HL-60/S4 treated with phorbol 12-myristate 13-acetate at 8.2 ng/mL for 4 days and 3 days (cell line): Measurements from ENCODE around the gene C12orf56.

ENCODE experiments used
- in situ Hi-C: fragments of 300-500 bp; cut with MboI; formaldehyde crosslinking; loops from 2 replicates; pipeline ENCODE4 v1.15.0; 2022; ENCODE audit warnings: low sequenced_read_pairs

The C12orf56 gene

GRCh38 chr12:64390275-64390851 is at the start of gene C12orf56:
Gene C12orf56 (minus strand): TSS chr12:64390758. CDS start chr12:64390565, 193 bp downstream.
- in situ Hi-C loops = no loop called here

- in situ Hi-C loops = no loop called here
Measured at GRCh38 chr12:64440100-64440499, 49.5 kb upstream of the C12orf56 start.

GRCh38 chr12:64433915-64434314 is 43.4 kb upstream of the C12orf56 start:
- in situ Hi-C loops = no loop called here

- in situ Hi-C loops = no loop called here
Measured at GRCh38 chr12:64431791-64432190, 41.2 kb upstream of the C12orf56 start.

GRCh38 chr12:64430886-64431285 is 40.3 kb upstream of the C12orf56 start:
- in situ Hi-C loops = no loop called here

- in situ Hi-C loops = no loop called here
Measured at GRCh38 chr12:64428956-64429355, 38.4 kb upstream of the C12orf56 start.

- in situ Hi-C loops = no loop called here
Measured at GRCh38 chr12:64427988-64428387, 37.4 kb upstream of the C12orf56 start.

- in situ Hi-C loops = no loop called here
Measured at GRCh38 chr12:64419696-64420095, 29.1 kb upstream of the C12orf56 start.

- in situ Hi-C loops = no loop called here
Measured at GRCh38 chr12:64418209-64418608, 27.7 kb upstream of the C12orf56 start.

- in situ Hi-C loops = no loop called here
Measured at GRCh38 chr12:64413884-64414283, 23.3 kb upstream of the C12orf56 start.

- in situ Hi-C loops = no loop called here
Measured at GRCh38 chr12:64412459-64412858, 21.9 kb upstream of the C12orf56 start.

GRCh38 chr12:64411427-64411826 is 20.9 kb upstream of the C12orf56 start:
- in situ Hi-C loops = no loop called here

GRCh38 chr12:64407342-64408223 is 17.0 kb upstream of the C12orf56 start:
- in situ Hi-C loops = no loop called here

GRCh38 chr12:64404470-64405256 is 14.1 kb upstream of the C12orf56 start:
- in situ Hi-C loops = no loop called here

GRCh38 chr12:64403707-64404469 is 13.3 kb upstream of the C12orf56 start, which contains the start of gene XPOT:
Gene XPOT (plus strand): TSS chr12:64404392. CDS start chr12:64410036, 5,644 bp downstream.
- in situ Hi-C loops = no loop called here

- in situ Hi-C loops = no loop called here
Measured at GRCh38 chr12:64402181-64402580, 11.6 kb upstream of the C12orf56 start.

GRCh38 chr12:64400041-64400440 is 9.5 kb upstream of the C12orf56 start:
- in situ Hi-C loops = no loop called here

- in situ Hi-C loops = no loop called here
Measured at GRCh38 chr12:64395739-64396138, 5.2 kb upstream of the C12orf56 start.

GRCh38 chr12:64392221-64392620 is 1.7 kb upstream of the C12orf56 start:
- in situ Hi-C loops = no loop called here

- in situ Hi-C loops = no loop called here
Measured at GRCh38 chr12:64389154-64389553, 1.4 kb downstream of the C12orf56 start.
